ENCODE results near the gene CKM.
"Not testable (repeated sequence)": the region's sequence is repeated elsewhere in the genome, so short reads cannot be mapped to it uniquely, and the experiment has no call there.

Gene CKM

DNA sequence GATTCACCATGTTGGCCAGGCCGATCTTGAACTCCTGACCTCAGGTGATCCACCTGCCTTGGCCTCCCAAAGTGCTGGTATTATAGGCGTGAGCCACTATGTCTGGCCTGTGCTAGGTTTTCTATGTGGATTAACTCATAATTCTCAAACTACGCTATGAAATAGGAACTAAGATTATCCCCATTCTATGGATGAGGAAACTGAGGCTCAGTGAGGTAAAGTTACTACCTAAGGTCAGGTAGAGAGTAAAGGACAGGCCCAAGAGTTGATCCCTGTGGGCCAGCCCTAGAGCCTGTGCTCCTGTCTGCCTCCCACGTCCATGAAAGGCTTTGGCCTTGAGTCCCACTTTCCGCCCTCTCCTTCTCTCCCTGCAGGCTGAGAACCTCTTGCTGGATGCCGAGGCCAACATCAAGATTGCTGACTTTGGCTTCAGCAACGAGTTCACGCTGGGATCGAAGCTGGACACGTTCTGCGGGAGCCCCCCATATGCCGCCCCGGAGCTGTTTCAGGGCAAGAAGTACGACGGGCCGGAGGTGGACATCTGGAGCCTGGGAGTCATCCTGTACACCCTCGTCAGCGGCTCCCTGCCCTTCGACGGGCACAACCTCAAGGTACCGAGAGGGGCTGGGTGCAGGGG, 51.5 kb downstream of the CKM start:
- H3K27me3 ChIP-seq (ENCODE audit: control insufficient read depth, insufficient read depth, low read length) = no peaks in the 10 kb centered on the region
- no peaks in the 10 kb centered on the region for H3K4me1 ChIP-seq (ENCODE audit: control insufficient read depth, insufficient read depth, low read length)
- H3K36me3 ChIP-seq (ENCODE audit: control insufficient read depth, insufficient read depth, low read length) = peaks cover 10% of the 10 kb centered on the region
- no peak overlapping the region for H3K9ac ChIP-seq (ENCODE audit: low read length)
- H3K27ac ChIP-seq (ENCODE audit: low read depth, low read length) = no peak overlapping the region
- no peak overlapping the region for H3K4me3 ChIP-seq (ENCODE audit: low read length)

DNA sequence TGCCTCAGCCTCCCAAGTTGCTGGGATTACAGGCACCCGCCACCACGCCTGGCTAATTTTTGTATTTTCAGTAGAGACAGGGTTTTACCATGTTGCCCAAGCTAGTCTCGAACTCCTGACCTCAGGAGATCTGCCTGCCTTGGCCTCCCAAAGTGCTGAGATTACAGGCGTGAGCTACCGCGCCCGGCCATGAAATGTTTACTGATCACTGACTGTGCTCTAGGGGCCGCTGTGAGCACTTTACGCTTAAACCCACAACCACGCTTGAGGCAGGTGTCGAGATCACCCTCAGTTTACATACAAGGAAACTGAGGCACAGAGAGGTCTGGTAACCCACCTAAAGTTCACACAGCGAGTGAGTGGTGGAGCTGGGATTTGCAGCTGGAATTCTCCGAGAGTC, 52.7 kb downstream of the CKM start:
- H3K4me1 ChIP-seq (ENCODE audit: control insufficient read depth, insufficient read depth, low read length); H3K4me3 ChIP-seq (ENCODE audit: low read length); H3K27me3 ChIP-seq (ENCODE audit: control insufficient read depth, insufficient read depth, low read length); H3K36me3 ChIP-seq (ENCODE audit: control insufficient read depth, insufficient read depth, low read length); H3K27ac ChIP-seq (ENCODE audit: low read depth, low read length); H3K9ac ChIP-seq (ENCODE audit: low read length): not testable (repeated sequence)

DNA sequence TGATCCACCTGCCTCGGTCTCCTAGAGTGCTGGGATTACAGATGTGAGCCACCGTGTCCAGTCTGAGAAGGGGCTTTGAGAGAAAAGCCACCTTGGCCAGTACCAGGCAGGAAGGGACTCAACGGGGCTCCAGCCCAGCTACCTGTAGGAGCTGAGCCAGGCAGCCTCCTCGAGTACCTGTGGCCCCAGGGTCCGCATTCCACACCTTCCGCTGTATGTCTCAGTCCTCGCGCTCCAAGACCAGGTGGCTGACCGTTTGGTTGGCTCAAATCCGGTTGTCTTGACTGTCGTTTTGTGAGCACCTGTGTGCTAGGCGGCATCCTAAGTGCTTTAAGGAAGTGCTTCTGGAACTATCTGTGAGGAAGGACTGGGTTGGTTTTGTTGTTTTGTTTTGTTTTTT, 55.4 kb downstream of the CKM start:
- Histone ChIP-seq H3K27ac (ENCODE audit: low read depth, low read length) (no peak overlapping the region), H3K27me3 (ENCODE audit: control insufficient read depth, insufficient read depth, low read length) (no peaks in the 10 kb centered on the region), H3K36me3 (ENCODE audit: control insufficient read depth, insufficient read depth, low read length) (peaks cover 9% of the 10 kb centered on the region), H3K4me1 (ENCODE audit: control insufficient read depth, insufficient read depth, low read length) (no peaks in the 10 kb centered on the region), H3K9ac (ENCODE audit: low read length) (no peak overlapping the region), H3K4me3 (ENCODE audit: low read length) (no peak overlapping the region)

DNA sequence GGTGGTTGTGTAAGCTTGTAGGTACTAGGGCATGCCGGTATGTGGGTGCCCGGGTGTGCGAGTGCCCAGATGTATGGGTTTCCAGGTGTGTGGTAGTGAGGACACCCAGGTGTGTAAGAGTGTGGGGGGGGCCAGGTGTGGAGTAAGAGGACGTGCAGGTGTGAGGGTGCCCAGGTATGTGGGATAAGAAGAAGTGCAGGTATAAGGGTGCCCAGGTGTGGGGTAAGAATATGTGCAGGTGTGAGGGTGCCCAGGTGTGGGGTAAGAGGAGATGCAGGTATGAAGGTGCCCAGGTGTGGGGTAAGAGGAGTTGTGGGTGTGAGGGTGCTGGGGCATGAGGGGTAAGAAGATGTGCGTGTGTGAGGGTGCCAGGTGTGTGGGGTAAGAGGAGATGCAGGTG, 57.3 kb downstream of the CKM start:
- Histone ChIP-seq H3K4me3 (ENCODE audit: low read length) (no peak overlapping the region), H3K27ac (ENCODE audit: low read depth, low read length) (no peak overlapping the region), H3K9ac (ENCODE audit: low read length) (no peak overlapping the region), H3K27me3 (ENCODE audit: control insufficient read depth, insufficient read depth, low read length) (no peaks in the 10 kb centered on the region), H3K36me3 (ENCODE audit: control insufficient read depth, insufficient read depth, low read length) (peaks cover 4% of the 10 kb centered on the region), H3K4me1 (ENCODE audit: control insufficient read depth, insufficient read depth, low read length) (no peaks in the 10 kb centered on the region)

DNA sequence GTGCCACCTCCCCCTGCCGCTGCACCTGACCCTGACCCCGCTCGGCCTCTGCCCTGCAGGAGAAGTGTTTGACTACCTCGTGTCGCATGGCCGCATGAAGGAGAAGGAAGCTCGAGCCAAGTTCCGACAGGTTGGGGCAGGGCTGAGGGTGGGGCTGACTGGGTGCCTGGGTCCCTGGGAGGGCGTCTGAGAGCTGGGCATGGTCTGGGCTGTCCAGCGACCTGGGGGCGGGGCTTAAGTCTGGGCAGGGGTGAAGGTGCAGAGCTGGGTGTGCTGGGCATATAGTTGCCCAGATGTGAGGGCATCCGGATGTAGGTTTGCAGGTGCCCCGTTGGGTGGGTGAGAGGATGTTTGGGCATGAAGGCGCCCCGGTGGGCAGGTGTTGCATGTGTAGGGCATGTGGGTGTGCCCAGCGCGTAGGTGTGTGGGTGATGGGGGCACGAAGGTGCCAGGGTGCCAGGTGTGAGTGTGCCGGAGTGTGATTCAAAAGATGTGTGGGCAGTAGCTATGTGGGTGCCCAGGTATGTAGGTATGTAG, 57.8 kb downstream of the CKM start:
- Histone ChIP-seq H3K9ac (ENCODE audit: low read length) (no peak overlapping the region), H3K4me3 (ENCODE audit: low read length) (no peak overlapping the region), H3K27ac (ENCODE audit: low read depth, low read length) (no peak overlapping the region), H3K36me3 (ENCODE audit: control insufficient read depth, insufficient read depth, low read length) (peaks cover 4% of the 10 kb centered on the region), H3K27me3 (ENCODE audit: control insufficient read depth, insufficient read depth, low read length) (no peaks in the 10 kb centered on the region), H3K4me1 (ENCODE audit: control insufficient read depth, insufficient read depth, low read length) (no peaks in the 10 kb centered on the region)

DNA sequence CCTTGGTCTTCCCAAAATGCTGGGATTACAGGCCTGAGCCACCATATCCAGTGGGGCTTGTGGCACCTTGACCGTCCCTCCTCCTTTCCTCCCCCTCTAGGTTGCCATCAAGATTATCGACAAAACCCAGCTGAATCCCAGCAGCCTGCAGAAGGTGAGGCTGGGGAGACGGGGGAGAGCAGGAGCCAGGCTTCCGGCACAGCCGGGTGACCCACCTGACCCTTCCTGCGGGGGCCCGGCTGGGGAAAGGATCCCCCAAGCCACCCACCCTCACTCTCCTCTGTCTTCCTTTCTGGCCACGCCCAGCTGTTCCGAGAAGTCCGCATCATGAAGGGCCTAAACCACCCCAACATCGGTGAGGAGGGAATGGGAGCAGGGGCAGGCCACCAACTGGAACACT, 59.7 kb downstream of the CKM start:
- no peaks in the 10 kb centered on the region for H3K4me1 ChIP-seq (ENCODE audit: control insufficient read depth, insufficient read depth, low read length)
- H3K9ac ChIP-seq (ENCODE audit: low read length) = no peak overlapping the region
- H3K36me3 ChIP-seq (ENCODE audit: control insufficient read depth, insufficient read depth, low read length) = peaks cover 3% of the 10 kb centered on the region
- H3K4me3 ChIP-seq (ENCODE audit: low read length) = no peak overlapping the region
- H3K27ac ChIP-seq (ENCODE audit: low read depth, low read length) = no peak overlapping the region
- H3K27me3 ChIP-seq (ENCODE audit: control insufficient read depth, insufficient read depth, low read length) = no peaks in the 10 kb centered on the region

DNA sequence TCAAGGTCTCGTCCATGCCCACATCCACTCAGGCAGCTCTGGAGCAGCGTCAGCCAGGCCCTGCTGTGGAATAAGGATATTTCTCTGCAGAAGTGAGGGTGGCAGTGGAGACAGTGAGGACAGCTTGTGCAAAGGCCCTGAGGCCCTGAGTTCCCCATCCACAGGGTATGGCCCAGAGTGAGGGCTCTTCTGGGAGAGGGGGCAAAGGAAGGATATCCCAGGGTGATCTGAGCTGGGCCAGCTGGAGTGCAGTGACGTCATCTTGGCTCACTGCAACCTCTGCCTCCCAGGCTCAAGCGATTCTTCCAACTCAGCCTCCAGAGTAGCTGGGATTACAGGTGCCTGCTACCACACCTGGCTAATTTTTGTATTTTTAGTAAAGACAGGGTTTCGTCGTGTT, 60.1 kb downstream of the CKM start:
- Histone ChIP-seq H3K27ac (ENCODE audit: low read depth, low read length) (no peak overlapping the region), H3K4me1 (ENCODE audit: control insufficient read depth, insufficient read depth, low read length) (no peaks in the 10 kb centered on the region), H3K36me3 (ENCODE audit: control insufficient read depth, insufficient read depth, low read length) (peaks cover 3% of the 10 kb centered on the region), H3K4me3 (ENCODE audit: low read length) (no peak overlapping the region), H3K27me3 (ENCODE audit: control insufficient read depth, insufficient read depth, low read length) (no peaks in the 10 kb centered on the region), H3K9ac (ENCODE audit: low read length) (no peak overlapping the region)

DNA sequence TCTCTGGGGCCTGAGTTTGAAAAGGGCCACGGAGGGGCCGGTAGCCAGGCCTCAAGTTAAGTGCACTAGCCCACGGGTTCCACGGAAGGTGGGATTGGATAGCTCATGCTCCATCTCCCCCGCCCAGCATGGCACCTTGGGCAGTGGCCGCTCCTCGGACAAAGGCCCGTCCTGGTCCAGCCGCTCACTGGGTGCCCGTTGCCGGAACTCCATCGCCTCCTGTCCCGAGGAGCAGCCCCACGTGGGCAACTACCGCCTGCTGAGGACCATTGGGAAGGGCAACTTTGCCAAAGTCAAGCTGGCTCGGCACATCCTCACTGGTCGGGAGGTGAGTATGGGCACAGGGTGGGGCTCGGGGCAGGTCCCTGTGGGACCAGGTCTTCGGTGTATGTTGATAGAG, 63.8 kb downstream of the CKM start:
- Histone ChIP-seq H3K4me1 (ENCODE audit: control insufficient read depth, insufficient read depth, low read length) (no peaks in the 10 kb centered on the region), H3K9ac (ENCODE audit: low read length) (no peak overlapping the region), H3K27ac (ENCODE audit: low read depth, low read length) (no peak overlapping the region), H3K27me3 (ENCODE audit: control insufficient read depth, insufficient read depth, low read length) (no peaks in the 10 kb centered on the region), H3K4me3 (ENCODE audit: low read length) (no peak overlapping the region), H3K36me3 (ENCODE audit: control insufficient read depth, insufficient read depth, low read length) (peaks cover 3% of the 10 kb centered on the region)

DNA sequence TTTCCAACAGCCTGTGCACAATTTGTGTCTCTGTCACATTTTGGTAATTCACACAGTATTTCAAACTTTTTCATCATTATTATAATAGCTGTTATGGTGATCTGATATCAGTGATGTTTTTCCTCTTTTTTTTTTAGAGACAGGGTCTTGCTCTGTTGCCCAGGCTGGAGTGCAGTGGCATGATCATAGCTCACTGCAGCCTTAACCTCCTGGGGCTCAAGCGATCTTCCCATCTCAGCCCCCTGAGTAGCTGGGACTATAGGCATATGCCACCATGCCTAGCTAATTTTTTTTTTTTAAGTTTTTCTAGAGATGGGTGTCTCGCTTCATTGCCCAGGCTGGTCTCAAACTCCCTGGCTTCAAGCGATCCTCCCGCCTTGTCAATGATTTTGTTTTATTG, 65.8 kb downstream of the CKM start:
- Histone ChIP-seq H3K27ac (ENCODE audit: low read depth, low read length) (no peak overlapping the region), H3K36me3 (ENCODE audit: control insufficient read depth, insufficient read depth, low read length) (no peaks in the 10 kb centered on the region), H3K9ac (ENCODE audit: low read length) (no peak overlapping the region), H3K27me3 (ENCODE audit: control insufficient read depth, insufficient read depth, low read length) (no peaks in the 10 kb centered on the region), H3K4me1 (ENCODE audit: control insufficient read depth, insufficient read depth, low read length) (no peaks in the 10 kb centered on the region), H3K4me3 (ENCODE audit: low read length) (no peak overlapping the region)

Measured in rectal smooth muscle tissue (tissue), 1 donor.